SK-N-MC (cell line): ENCODE measurements around the gene ATP2B2.

Experiments used
- EZH2 ChIP-seq: fragments of 200-600 bp; sonication (generic); IDR thresholded peaks from one replicate; pipeline ENCODE4 v1.6.1; 2017; ENCODE audit warnings: antibody characterized with exemption
- POLR2AphosphoS5 ChIP-seq: IDR thresholded peaks from 2 replicates; pipeline ENCODE4 v1.6.1; 2012; ENCODE audit warnings: mild to moderate bottlenecking, low read depth, low read length, borderline replicate concordance

DNA sequence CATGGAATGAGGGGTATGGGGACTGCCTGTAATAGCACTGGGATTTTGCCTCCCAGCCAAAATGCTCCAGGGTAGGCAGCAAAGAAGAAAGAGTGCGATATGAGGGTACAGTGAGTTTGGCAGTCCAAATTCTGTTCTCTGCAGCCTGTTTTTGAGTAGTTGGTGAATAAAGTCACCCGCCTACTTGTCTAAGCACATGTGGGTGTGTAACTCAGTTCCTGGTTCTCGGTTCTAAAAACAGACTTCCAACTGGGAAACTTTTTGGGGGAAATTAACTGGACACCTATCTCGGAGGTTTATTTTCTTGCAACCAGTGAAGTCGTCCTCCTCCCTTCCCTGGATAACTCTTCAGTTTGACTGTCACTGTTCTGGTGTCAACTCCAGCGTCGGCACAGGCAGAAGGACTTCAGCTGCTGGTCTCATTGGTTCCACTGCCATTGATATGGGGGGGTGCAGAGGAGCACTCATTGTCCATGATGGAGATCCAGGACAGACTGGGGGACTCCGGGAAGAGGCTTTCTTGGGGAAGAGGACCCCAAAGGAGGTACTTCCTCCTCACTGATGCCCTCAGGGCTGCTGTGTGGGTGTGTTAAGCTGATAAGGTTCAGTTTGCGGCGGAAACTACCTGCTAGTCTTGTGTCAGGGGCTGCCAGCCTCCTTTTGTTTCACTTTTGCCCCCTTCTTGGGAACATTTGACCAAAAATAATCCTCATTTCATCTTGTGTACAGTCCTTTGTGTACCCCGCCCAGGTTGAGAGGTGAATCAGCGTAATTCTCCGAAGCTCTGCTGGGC lies 225.8 kb downstream of the ATP2B2 start:
- TF ChIP-seq POLR2AphosphoS5 = no peak
- no peak for TF ChIP-seq EZH2
